ENCODE measurements around the gene OSBPL1A. TPM values are rescaled to one million over a fixed set of nuclear protein-coding genes. Genes with fewer than 3 reads are reported as not detected.

The OSBPL1A gene
- total and polyA plus RNA-seq, 4 donors, result 12.6 to 38.8 (median 26.0) TPM

DNA sequence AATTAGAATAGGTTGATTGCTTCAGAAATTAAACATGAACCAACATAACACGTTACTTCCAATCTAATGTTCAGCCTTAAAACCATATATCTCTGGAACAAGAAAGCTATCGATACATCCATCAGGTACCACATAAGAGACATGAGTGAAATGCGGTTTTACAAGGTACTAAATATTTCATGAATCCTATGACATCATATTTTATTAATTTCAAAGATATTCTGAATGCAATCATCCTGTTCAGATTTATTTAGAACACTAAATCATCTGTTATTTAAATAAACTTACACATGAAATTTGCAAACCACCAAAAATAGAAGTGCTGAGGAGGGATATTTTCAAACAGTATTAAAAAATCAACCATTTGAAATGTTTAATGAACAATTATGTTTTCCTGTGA, 119.0 kb downstream of the OSBPL1A start:
- TF ChIP-seq, protein P1, sequence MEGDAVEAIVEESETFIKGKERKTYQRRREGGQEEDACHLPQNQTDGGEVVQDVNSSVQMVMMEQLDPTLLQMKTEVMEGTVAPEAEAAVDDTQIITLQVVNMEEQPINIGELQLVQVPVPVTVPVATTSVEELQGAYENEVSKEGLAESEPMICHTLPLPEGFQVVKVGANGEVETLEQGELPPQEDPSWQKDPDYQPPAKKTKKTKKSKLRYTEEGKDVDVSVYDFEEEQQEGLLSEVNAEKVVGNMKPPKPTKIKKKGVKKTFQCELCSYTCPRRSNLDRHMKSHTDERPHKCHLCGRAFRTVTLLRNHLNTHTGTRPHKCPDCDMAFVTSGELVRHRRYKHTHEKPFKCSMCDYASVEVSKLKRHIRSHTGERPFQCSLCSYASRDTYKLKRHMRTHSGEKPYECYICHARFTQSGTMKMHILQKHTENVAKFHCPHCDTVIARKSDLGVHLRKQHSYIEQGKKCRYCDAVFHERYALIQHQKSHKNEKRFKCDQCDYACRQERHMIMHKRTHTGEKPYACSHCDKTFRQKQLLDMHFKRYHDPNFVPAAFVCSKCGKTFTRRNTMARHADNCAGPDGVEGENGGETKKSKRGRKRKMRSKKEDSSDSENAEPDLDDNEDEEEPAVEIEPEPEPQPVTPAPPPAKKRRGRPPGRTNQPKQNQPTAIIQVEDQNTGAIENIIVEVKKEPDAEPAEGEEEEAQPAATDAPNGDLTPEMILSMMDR (IDR thresholded peaks at IDR 0.05; ENCODE audit: control extremely low read depth, extremely low read depth), result no peak
- Histone ChIP-seq H3K9me3 (ENCODE audit: control insufficient read depth in 4 of 4, insufficient read depth in 3 of 4, low read length in 3 of 4) (no peaks in the 10 kb centered on the region), H3K27me3 (ENCODE audit: control insufficient read depth in 3 of 3, insufficient read depth in 3 of 3, low read length in 2 of 3) (no peaks in the 10 kb centered on the region), H3K36me3 (ENCODE audit: control insufficient read depth in 4 of 4, insufficient read depth in 4 of 4, low read length in 4 of 4) (peaks cover 0 to 3% (median under 1%) of the 10 kb centered on the region in 4 donors), H3K4me1 (ENCODE audit: control insufficient read depth in 5 of 5, insufficient read depth in 5 of 5, low read length in 5 of 5) (peaks cover 0 to 3% (median 0%) of the 10 kb centered on the region in 5 donors), H3K27ac (ENCODE audit: low read depth in 1 of 2, low read length in 1 of 2) (no peak overlapping the region), H3K4me3 (no peak overlapping the region), H3K9ac (ENCODE audit: insufficient read depth in 1 of 2, low read length in 2 of 2) (no peak overlapping the region)
- 97 to 100% methylated on average over 3 of the region's 3 CpGs for WGBS, 2 donors
- no peak for ATAC-seq (ENCODE audit: insufficient read depth, low FRiP score)
- no peak for DNase-seq

DNA sequence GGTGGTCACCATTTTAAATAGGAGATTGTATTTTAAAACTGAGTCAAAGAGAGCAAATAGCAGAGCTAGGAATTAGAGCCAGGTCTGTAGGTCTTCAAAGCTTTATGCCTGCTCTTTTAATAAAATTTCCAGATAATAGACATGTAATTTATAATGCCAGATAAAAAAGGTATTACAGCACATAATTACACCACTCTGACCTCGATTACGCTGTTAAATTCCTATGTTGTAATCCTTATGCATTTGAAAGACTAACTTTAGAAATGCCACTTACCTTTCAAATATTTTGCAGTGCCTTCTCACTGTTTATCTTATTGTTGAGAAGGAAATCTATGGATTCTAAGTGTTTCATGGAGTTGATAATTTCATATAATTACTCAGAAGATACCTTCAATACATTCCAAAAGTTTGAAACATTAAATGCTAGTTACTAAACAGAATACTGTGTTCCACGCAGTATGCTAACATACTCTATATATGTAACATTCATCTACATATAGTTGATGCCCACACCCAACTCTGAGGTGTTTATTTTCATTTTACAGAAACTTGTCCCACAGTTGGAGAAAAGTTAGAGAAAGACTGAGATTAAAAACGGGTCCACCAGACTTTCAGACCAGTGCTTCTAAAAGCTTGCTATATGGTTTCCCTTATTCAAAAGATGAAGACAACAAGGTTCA, 120.0 kb downstream of the OSBPL1A start:
- 65 to 68% methylated on average over 4 of the region's 4 CpGs for WGBS, 2 donors
- H3K27me3 ChIP-seq (ENCODE audit: control insufficient read depth in 3 of 3, insufficient read depth in 3 of 3, low read length in 2 of 3), result no peaks in the 10 kb centered on the region
- DNase-seq (no peak), ATAC-seq (ENCODE audit: insufficient read depth, low FRiP score) (no peak)
- H3K36me3 ChIP-seq (ENCODE audit: control insufficient read depth in 4 of 4, insufficient read depth in 4 of 4, low read length in 4 of 4), result peaks cover 0 to 3% (median under 1%) of the 10 kb centered on the region in 4 donors
- H3K9ac ChIP-seq (ENCODE audit: insufficient read depth in 1 of 2, low read length in 2 of 2), result no peak overlapping the region
- no peak overlapping the region for H3K27ac ChIP-seq (ENCODE audit: low read depth in 1 of 2, low read length in 1 of 2)
- TF ChIP-seq, protein P1 (IDR thresholded peaks at IDR 0.05; ENCODE audit: control extremely low read depth, extremely low read depth), result no peak
- H3K9me3 ChIP-seq (ENCODE audit: control insufficient read depth in 4 of 4, insufficient read depth in 3 of 4, low read length in 3 of 4), result no peaks in the 10 kb centered on the region
- H3K4me1 ChIP-seq (ENCODE audit: control insufficient read depth in 5 of 5, insufficient read depth in 5 of 5, low read length in 5 of 5), result peaks cover 0 to 3% (median under 1%) of the 10 kb centered on the region in 5 donors
- H3K4me3 ChIP-seq, result no peak overlapping the region

- H3K9ac ChIP-seq (ENCODE audit: insufficient read depth in 1 of 2, low read length in 2 of 2), result no peak overlapping the region
- H3K36me3 ChIP-seq (ENCODE audit: control insufficient read depth in 4 of 4, insufficient read depth in 4 of 4, low read length in 4 of 4), result peaks cover 0 to 3% (median under 1%) of the 10 kb centered on the region in 4 donors
- H3K4me1 ChIP-seq (ENCODE audit: control insufficient read depth in 5 of 5, insufficient read depth in 5 of 5, low read length in 5 of 5), result peaks cover 0 to 6% (median 3%) of the 10 kb centered on the region in 5 donors
- TF ChIP-seq, protein P1 (IDR thresholded peaks at IDR 0.05; ENCODE audit: control extremely low read depth, extremely low read depth), result no peak
- no peaks in the 10 kb centered on the region for H3K9me3 ChIP-seq (ENCODE audit: control insufficient read depth in 4 of 4, insufficient read depth in 3 of 4, low read length in 3 of 4)
- ATAC-seq (ENCODE audit: insufficient read depth, low FRiP score), result no peak
- no peak overlapping the region for H3K4me3 ChIP-seq
- no peaks in the 10 kb centered on the region for H3K27me3 ChIP-seq (ENCODE audit: control insufficient read depth in 3 of 3, insufficient read depth in 3 of 3, low read length in 2 of 3)
- no peak for DNase-seq
- no peak overlapping the region for H3K27ac ChIP-seq (ENCODE audit: low read depth in 1 of 2, low read length in 1 of 2)
Measured at GRCh38 chr18:24276994-24277393, 120.6 kb downstream of the OSBPL1A start.

Data from lung (tissue), 12 donors.